Measurements from ENCODE around the gene PAX5. TPM values are rescaled to one million over a fixed set of nuclear protein-coding genes. Genes with fewer than 3 reads are reported as not detected.

The PAX5 gene
- total RNA-seq, 1 donor from 2014 or later, result 0.12 TPM

- no peak for DNase-seq (ENCODE audit: low spot score)
Measured at GRCh38 chr9:36934478-36935065, 99.5 kb downstream of the PAX5 start.

GRCh38 chr9:36933676-36934215, 100.3 kb downstream of the PAX5 start:
- DNase-seq (ENCODE audit: low spot score), result no peak

GRCh38 chr9:36932198-36932597, 101.9 kb downstream of the PAX5 start:
- no peak for DNase-seq (ENCODE audit: low spot score)

- DNase-seq (ENCODE audit: low spot score), result no peak
Measured at GRCh38 chr9:36930941-36931340, 103.1 kb downstream of the PAX5 start.

- no peak for DNase-seq (ENCODE audit: low spot score)
Measured at GRCh38 chr9:36929350-36929675, 104.8 kb downstream of the PAX5 start.

- no peak for DNase-seq (ENCODE audit: low spot score)
Measured at GRCh38 chr9:36928670-36929349, 105.3 kb downstream of the PAX5 start.

GRCh38 chr9:36928210-36928609, 105.9 kb downstream of the PAX5 start:
- DNase-seq (ENCODE audit: low spot score), result no peak

- no peak for DNase-seq (ENCODE audit: low spot score)
Measured at GRCh38 chr9:36924757-36925432, 109.2 kb downstream of the PAX5 start.

- no peak for DNase-seq (ENCODE audit: low spot score)
Measured at GRCh38 chr9:36924071-36924470, 110.0 kb downstream of the PAX5 start.

- DNase-seq (ENCODE audit: low spot score), result no peak
Measured at GRCh38 chr9:36923025-36923625, 110.9 kb downstream of the PAX5 start.

- DNase-seq (ENCODE audit: low spot score), result no peak
Measured at GRCh38 chr9:36922548-36922947, 111.5 kb downstream of the PAX5 start.

GRCh38 chr9:36914212-36914577, 119.9 kb downstream of the PAX5 start:
- no peak for DNase-seq (ENCODE audit: low spot score)

- no peak for DNase-seq (ENCODE audit: low spot score)
Measured at GRCh38 chr9:36913393-36914211, 120.5 kb downstream of the PAX5 start.

GRCh38 chr9:36912620-36913019, 121.4 kb downstream of the PAX5 start:
- DNase-seq (ENCODE audit: low spot score), result no peak

- no peak for DNase-seq (ENCODE audit: low spot score)
Measured at GRCh38 chr9:36911601-36912412, 122.3 kb downstream of the PAX5 start.

- DNase-seq (ENCODE audit: low spot score), result no peak
Measured at GRCh38 chr9:36911037-36911436, 123.0 kb downstream of the PAX5 start.

- DNase-seq (ENCODE audit: low spot score), result no peak
Measured at GRCh38 chr9:36906492-36906891, 127.6 kb downstream of the PAX5 start.

GRCh38 chr9:36905101-36906066, 128.7 kb downstream of the PAX5 start:
- no peak for DNase-seq (ENCODE audit: low spot score)

GRCh38 chr9:36903541-36904435, 130.3 kb downstream of the PAX5 start:
- DNase-seq (ENCODE audit: low spot score), result peak; percentile 31
